ENCODE data around the gene SYNCRIP.

SYNCRIP gene

GRCh38 chr6:85642774-85643536 lies at the start of gene SYNCRIP:
TSS of gene SYNCRIP (minus strand) at chr6:85642886. CDS start at chr6:85641439, 1,447 bp downstream.
- DNase-seq = peak; percentile 96

GRCh38 chr6:85691478-85691877 lies 48.8 kb upstream of the SYNCRIP start:
- DNase-seq = no peak

GRCh38 chr6:85690071-85690470 lies 47.4 kb upstream of the SYNCRIP start:
- DNase-seq = no peak

GRCh38 chr6:85685713-85686112 lies 43.0 kb upstream of the SYNCRIP start:
- no peak for DNase-seq

GRCh38 chr6:85684809-85685171 lies 42.1 kb upstream of the SYNCRIP start:
- no peak for DNase-seq

- peak; percentile 41 for DNase-seq
Measured at GRCh38 chr6:85684133-85684808, 41.6 kb upstream of the SYNCRIP start.

GRCh38 chr6:85681899-85682298 lies 39.2 kb upstream of the SYNCRIP start:
- peak; percentile 14 for DNase-seq

GRCh38 chr6:85680388-85680787 lies 37.7 kb upstream of the SYNCRIP start:
- DNase-seq = no peak

GRCh38 chr6:85679445-85680123 lies 36.9 kb upstream of the SYNCRIP start:
- DNase-seq = peak; percentile 23

- peak; percentile 98 for DNase-seq
Measured at GRCh38 chr6:85678602-85679444, 36.1 kb upstream of the SYNCRIP start.

- peak; percentile 44 for DNase-seq
Measured at GRCh38 chr6:85678026-85678601, 35.4 kb upstream of the SYNCRIP start.

- no peak for DNase-seq
Measured at GRCh38 chr6:85677234-85677956, 34.7 kb upstream of the SYNCRIP start.

GRCh38 chr6:85676086-85676729 lies 33.5 kb upstream of the SYNCRIP start:
- no peak for DNase-seq

GRCh38 chr6:85675030-85675819 lies 32.5 kb upstream of the SYNCRIP start:
- DNase-seq = peak; percentile 40

- DNase-seq = no peak
Measured at GRCh38 chr6:85674604-85675003, 31.9 kb upstream of the SYNCRIP start.

GRCh38 chr6:85673198-85674139 lies 30.8 kb upstream of the SYNCRIP start:
- no peak for DNase-seq

- no peak for DNase-seq
Measured at GRCh38 chr6:85672623-85673022, 29.9 kb upstream of the SYNCRIP start.

GRCh38 chr6:85672050-85672449 lies 29.4 kb upstream of the SYNCRIP start:
- DNase-seq = no peak

GRCh38 chr6:85670573-85670972 lies 27.9 kb upstream of the SYNCRIP start:
- DNase-seq = peak; percentile 24
